NCI-H1436 treated with DMSO at 0.1 percent for 48 hours (cell line): Measurements from ENCODE around the gene TIGD2.

Experiments
- DNase-seq: peaks from one replicate; lab custom pipeline; 2025; lab: John Stamatoyannopoulos, UW

The TIGD2 gene

GRCh38 chr4:89110986-89111832 is at the start of gene TIGD2:
TSS of gene TIGD2 (plus strand) at chr4:89111533. CDS start at chr4:89112975, 1,442 bp downstream.
- peak; percentile 29 for DNase-seq

- DNase-seq: no peak
Observed at GRCh38 chr4:89064848-89065247, 46.5 kb upstream of the TIGD2 start.

DNA sequence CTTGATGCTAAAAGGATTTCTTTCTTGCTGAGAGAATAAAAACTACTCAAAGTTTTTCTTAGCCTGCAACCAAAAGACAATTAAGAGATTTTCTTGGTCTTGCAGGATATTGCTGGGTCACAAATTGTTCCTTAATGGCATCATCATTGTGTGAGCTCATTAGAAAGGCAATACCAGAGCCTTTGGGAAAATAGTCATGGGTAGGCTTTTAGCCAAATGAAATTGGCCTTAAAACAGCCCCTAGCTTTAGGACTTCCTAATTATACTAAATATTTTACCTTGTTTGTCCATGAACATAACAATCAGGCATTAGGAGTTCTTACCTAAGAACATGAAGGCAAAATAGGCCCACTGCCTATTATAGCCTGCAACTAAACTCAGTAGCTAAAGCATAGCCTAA is 43.9 kb upstream of the TIGD2 start:
- no peak for DNase-seq

DNA sequence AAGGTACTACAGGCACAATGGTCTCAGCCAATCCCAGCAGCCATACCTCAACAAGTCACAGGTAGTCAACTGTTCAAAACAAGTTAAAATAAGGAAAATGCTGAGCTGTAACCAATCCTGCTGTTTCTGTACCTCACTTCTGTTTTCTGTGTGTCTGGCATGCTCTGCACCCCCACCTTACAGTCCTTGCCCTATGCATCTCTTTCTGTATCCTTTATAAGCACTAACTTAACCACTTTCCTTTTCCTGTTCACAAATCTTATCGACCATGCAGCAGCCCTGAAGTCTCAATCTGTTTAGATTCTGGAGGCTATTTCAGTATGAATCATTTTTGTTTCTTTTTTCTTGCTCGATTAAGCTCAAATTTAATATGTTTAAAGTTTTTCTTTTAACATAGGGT is 41.9 kb upstream of the TIGD2 start:
- no peak for DNase-seq

DNA sequence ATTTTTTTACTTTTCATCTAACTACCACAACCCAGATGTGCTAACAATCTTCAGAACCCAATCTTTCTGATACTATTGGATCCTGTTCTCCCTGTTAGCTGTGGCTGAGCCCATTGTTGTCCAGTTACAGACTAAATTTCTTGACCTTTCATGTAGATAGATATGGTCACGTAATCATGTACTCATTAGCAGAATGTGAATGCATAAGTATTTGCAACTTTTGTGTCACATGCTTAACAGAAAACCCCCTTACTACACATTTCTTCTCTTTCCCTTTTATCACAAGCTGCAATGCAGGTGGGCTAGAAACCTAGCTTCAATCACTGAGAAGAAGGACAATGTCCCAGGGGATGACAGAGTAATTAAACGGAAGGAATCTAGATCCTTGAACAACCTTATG is 41.3 kb upstream of the TIGD2 start:
- DNase-seq: no peak

DNA sequence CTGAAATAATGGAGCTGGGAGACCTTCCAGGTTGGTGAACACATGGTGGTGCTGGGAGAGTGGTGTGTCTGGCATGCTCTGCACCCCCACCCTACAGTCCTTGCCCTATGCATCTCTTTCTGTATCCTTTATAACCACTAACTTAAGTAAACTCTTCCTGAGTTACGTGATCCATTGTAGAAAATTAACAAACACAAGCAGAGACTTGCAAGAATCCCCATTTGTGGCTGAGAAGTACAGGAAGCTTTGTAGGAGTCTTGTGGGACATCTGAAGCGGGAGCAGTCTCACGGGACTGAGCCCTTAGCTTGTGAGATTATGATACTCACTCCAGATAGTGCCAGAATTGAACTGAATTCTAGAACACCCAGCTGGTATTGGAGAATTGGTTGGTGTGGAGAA is 40.0 kb upstream of the TIGD2 start:
- no peak for DNase-seq

GRCh38 chr4:89072921-89073320 is 38.4 kb upstream of the TIGD2 start:
- no peak for DNase-seq

GRCh38 chr4:89077761-89078160 is 33.6 kb upstream of the TIGD2 start:
- DNase-seq: no peak

GRCh38 chr4:89078300-89078699 is 33.0 kb upstream of the TIGD2 start:
- DNase-seq: no peak

DNA sequence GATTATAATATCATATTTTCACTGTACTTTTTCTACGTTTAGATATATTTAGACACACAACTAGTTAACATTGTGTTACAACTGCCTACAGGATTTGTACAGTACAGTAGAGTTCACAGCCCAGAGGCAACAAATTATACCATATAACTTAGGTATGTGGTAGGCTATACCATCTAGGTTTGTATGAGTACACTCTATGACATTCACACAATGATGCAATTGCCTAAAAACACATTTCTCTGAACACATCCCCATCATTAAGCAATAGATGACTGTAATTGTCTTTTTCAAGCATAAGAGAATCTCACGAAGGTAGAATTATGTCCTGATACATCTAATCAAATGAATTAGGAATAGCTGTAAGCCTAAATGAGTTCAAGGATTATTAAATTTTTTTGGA is 12.3 kb upstream of the TIGD2 start:
- DNase-seq: no peak

GRCh38 chr4:89099471-89099870 is 11.9 kb upstream of the TIGD2 start:
- DNase-seq: no peak

DNA sequence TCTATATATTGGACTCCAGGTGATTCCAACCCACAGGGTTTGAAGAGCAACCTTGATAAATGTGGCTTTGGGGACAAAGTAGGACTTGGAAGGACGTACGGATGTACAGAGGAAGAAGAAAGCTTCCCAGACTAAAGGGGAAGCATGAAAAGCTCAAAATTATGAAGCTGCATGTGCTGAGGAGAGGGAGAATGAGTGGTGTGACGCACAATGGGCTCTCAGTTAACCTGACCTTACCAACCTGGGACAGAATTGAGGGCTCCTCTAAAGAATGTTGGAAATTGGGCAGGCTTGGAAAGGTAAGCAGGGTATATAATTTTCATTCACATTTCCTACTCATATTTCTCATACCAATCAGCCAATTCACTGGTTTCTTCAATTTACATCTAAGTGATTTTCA is 10.5 kb upstream of the TIGD2 start:
- DNase-seq: no peak

GRCh38 chr4:89101256-89102161 is 9.8 kb upstream of the TIGD2 start:
- no peak for DNase-seq

DNA sequence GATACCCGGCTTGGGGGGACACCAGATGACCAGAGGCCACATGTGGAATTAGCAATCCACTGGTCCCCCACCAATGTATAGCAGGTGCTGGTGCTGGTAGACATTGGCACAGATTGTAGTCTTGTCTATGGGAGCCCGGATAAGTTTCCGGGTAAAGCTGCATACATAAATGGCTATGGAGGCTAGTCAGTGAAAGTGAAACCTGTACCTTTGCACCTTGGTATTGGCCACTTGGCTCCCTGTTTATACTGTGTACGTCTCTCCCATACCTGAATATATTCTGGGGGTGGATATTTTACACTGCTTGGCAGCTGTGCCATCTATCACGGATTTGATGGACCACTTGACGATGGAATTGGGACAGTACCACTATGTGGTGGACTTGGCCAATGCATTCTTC is 5.6 kb upstream of the TIGD2 start:
- no peak for DNase-seq

DNA sequence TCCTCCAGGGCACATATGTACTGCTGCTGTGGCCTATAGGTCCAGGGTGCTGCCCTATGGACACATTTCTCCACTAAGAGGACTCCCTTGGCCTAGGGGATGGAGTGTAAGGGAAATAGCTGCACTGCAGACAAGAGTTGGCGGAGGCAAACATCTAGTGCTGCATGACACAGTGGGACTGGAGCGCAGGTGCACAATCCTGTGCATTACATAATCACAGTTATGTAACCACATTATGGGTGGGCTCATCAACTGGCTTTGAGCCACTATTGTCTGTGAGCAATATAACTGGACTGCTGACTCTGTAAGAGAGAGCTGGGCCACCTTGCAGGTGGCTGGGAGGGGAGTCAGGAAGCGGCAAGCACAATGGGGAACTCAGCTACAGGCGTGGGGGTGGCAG is 3.2 kb upstream of the TIGD2 start:
- DNase-seq: no peak

- no peak for DNase-seq
Observed at GRCh38 chr4:89109841-89110540, 1.3 kb upstream of the TIGD2 start.

DNA sequence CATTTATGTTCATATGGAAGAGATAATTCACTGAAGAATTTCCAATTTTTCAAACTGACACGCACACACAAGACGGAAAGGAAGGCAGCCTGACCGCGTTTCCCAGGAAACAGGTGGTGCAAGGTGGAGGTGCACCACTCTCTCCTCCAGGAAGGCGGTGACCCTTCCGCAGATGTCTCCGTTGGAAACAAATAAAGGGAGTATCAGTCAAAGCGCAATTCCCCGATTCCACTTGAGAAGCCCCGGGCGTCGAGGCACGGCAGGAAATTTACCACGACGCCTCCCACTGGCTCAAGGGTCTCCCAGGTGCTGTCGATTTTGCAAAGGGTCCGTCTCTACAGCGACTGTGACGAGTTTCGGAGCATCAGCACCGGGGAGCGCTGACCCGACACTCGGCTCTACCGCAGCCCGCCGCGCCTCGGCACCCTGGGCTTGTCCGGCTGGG is 770 bp upstream of the TIGD2 start:
- DNase-seq: no peak

DNA sequence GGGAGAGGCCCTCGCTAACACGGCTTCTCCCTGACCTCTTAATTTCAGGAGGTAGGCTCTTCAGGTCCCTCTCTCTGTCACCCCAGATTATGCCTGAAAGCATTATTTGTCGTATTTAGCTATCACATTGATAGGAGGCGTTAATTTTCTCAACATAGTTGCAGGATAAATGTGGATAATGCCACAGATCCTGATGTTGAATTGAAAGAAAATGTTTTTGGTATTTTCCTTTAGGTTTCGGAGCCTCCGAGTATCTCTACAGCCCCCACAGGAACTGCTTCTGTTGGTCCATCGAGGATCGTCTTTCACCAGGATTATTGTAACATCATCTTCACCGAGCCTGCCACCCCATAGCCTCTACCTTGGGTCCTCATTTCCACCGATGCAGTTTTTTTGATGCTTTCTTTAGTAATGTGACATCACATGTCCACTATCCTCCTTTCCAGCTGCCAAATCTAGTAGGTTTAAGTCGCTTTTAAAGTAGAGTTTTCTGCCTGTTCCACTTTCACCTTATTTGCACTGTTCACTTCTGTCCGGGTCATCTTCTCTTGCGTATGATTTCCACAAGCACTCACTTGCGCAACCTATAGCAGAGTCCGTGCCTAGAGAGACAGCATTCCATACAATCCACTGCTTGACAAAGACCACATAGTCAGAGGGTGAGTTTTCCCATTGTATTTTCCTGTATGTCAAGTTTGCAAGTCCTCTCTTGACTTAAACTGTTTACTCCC is 665 bp downstream of the TIGD2 start:
- DNase-seq: no peak

- no peak for DNase-seq
Observed at GRCh38 chr4:89113415-89113814, 2.1 kb downstream of the TIGD2 start.

- DNase-seq: no peak
Observed at GRCh38 chr4:89114100-89114499, 2.8 kb downstream of the TIGD2 start.

GRCh38 chr4:89117115-89117514 is 5.8 kb downstream of the TIGD2 start:
- DNase-seq: no peak

GRCh38 chr4:89119166-89119565 is 7.8 kb downstream of the TIGD2 start:
- DNase-seq: no peak
